ENCODE measurements around the gene NOL9.

Gene NOL9

DNA sequence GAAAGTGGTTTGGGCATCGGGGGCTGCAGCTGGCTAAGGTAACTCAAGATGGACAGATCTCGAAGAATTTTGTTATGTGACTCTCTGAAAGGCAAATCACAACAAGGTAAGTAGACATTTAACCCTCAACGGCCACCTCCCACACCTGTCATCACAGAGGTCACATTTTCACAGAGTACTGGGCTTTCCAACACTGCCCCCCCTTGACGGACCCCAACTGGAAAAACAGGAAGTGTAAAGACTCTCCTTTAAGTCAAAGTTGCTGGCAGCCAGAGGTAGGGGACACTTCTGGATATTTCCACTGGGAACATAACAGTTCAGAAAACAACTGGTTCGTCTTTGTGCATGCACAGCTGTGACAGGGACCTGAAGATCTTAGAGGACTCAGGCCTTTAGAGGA lies 22.3 kb downstream of the NOL9 start:
- H3K36me3 Mint-ChIP-seq (ENCODE audit: low read depth) = peaks cover 38% of the 10 kb centered on the region
- no peak overlapping the region for H3K27ac Mint-ChIP-seq
- no peaks in the 10 kb centered on the region for H3K4me1 Mint-ChIP-seq
- no peak overlapping the region for H3K4me3 Mint-ChIP-seq
- no peaks in the 10 kb centered on the region for H3K27me3 Mint-ChIP-seq
- H3K9me3 Mint-ChIP-seq = no peaks in the 10 kb centered on the region
- no peak for DNase-seq
- no peak for ATAC-seq

GRCh38 chr1:6530504-6531160 lies 23.7 kb downstream of the NOL9 start:
- H3K9me3 Mint-ChIP-seq = no peaks in the 10 kb centered on the region
- no peak overlapping the region for H3K27ac Mint-ChIP-seq
- peaks cover 40% of the 10 kb centered on the region for H3K36me3 Mint-ChIP-seq (ENCODE audit: low read depth)
- no peaks in the 10 kb centered on the region for H3K4me1 Mint-ChIP-seq
- no peak for DNase-seq
- no peak overlapping the region for H3K4me3 Mint-ChIP-seq
- no peak for ATAC-seq
- H3K27me3 Mint-ChIP-seq = no peaks in the 10 kb centered on the region

GRCh38 chr1:6528492-6528891 lies 25.8 kb downstream of the NOL9 start:
- no peak for ATAC-seq
- Mint-ChIP-seq H3K4me3 (no peak overlapping the region), H3K4me1 (no peaks in the 10 kb centered on the region), H3K27ac (no peak overlapping the region), H3K36me3 (ENCODE audit: low read depth) (peaks cover 44% of the 10 kb centered on the region), H3K9me3 (no peaks in the 10 kb centered on the region), H3K27me3 (no peaks in the 10 kb centered on the region)
- DNase-seq = no peak

DNA sequence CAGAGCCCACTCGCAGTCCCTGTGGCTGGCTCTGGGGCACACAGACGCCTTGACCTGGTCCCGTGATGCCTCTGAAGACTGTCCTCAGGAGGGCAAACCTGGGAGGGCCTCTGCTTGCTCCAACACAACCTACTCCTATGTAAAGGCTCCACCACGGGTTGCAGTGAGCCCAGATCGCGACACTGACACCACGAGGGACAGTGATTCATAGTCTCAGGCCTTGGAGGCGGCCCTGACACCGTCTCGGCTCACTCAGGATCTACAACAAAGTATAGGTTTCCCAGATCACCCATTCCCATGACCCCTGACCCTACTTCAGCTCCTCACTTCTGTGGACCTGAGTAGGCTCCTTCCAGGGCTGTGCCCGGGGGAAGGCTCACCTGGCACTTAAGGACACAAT lies 28.0 kb downstream of the NOL9 start:
- DNase-seq = no peak
- Mint-ChIP-seq H3K27me3 (no peaks in the 10 kb centered on the region), H3K27ac (no peak overlapping the region), H3K4me3 (no peak overlapping the region), H3K4me1 (no peaks in the 10 kb centered on the region), H3K36me3 (ENCODE audit: low read depth) (peaks cover 33% of the 10 kb centered on the region), H3K9me3 (no peaks in the 10 kb centered on the region)
- ATAC-seq = no peak

DNA sequence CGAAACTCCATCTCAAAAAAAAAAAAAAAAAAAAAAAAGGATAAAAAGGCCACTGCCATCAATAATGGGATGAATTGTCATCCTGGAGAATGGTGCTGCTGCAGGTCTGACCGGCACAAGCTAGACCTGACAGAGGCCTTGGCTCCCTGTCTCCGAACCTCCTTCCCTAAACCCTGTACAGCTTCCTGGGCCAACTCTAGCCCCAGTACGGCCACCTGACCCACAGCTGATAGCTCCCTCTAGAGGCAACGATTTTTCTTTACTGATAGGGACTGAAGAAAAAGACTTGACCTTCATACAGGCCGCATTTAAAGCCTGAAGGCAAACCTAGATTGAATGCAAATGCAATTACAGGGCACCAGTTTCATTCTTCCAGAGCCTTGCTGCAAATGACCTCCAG lies 30.7 kb downstream of the NOL9 start:
- peaks cover 24% of the 10 kb centered on the region for H3K36me3 Mint-ChIP-seq (ENCODE audit: low read depth)
- H3K4me1 Mint-ChIP-seq = no peaks in the 10 kb centered on the region
- H3K27ac Mint-ChIP-seq = no peak overlapping the region
- ATAC-seq = no peak
- H3K9me3 Mint-ChIP-seq = no peaks in the 10 kb centered on the region
- H3K27me3 Mint-ChIP-seq = no peaks in the 10 kb centered on the region
- no peak for DNase-seq
- H3K4me3 Mint-ChIP-seq = no peak overlapping the region

- Mint-ChIP-seq H3K4me3 (no peak overlapping the region), H3K27ac (no peak overlapping the region), H3K4me1 (no peaks in the 10 kb centered on the region), H3K27me3 (no peaks in the 10 kb centered on the region), H3K9me3 (no peaks in the 10 kb centered on the region), H3K36me3 (ENCODE audit: low read depth) (peaks cover 13% of the 10 kb centered on the region)
- DNase-seq (no peak), ATAC-seq (no peak)
These were observed 32.8 kb downstream of the NOL9 start for GRCh38 chr1:6521536-6521935.

- Mint-ChIP-seq H3K27me3 (no peaks in the 10 kb centered on the region), H3K9me3 (no peaks in the 10 kb centered on the region), H3K27ac (no peak overlapping the region), H3K4me3 (no peak overlapping the region), H3K4me1 (no peaks in the 10 kb centered on the region), H3K36me3 (ENCODE audit: low read depth) (peaks cover 10% of the 10 kb centered on the region)
- no peak for ATAC-seq
- no peak for DNase-seq
These were observed 34.2 kb downstream of the NOL9 start for GRCh38 chr1:6519935-6520671.

- Mint-ChIP-seq H3K27me3 (no peaks in the 10 kb centered on the region), H3K4me1 (no peaks in the 10 kb centered on the region), H3K4me3 (no peak overlapping the region), H3K27ac (no peak overlapping the region), H3K36me3 (ENCODE audit: low read depth) (peaks cover 9% of the 10 kb centered on the region), H3K9me3 (no peaks in the 10 kb centered on the region)
- DNase-seq (no peak), ATAC-seq (no peak)
These were observed 34.8 kb downstream of the NOL9 start for GRCh38 chr1:6519491-6519934.

GRCh38 chr1:6517435-6517851 lies 36.9 kb downstream of the NOL9 start:
- Mint-ChIP-seq H3K9me3 (no peaks in the 10 kb centered on the region), H3K4me3 (no peak overlapping the region), H3K27ac (no peak overlapping the region), H3K27me3 (no peaks in the 10 kb centered on the region), H3K36me3 (ENCODE audit: low read depth) (no peaks in the 10 kb centered on the region), H3K4me1 (no peaks in the 10 kb centered on the region)
- DNase-seq (no peak), ATAC-seq (no peak)

- Mint-ChIP-seq H3K9me3 (no peaks in the 10 kb centered on the region), H3K4me1 (no peaks in the 10 kb centered on the region), H3K4me3 (no peak overlapping the region), H3K27me3 (no peaks in the 10 kb centered on the region), H3K36me3 (ENCODE audit: low read depth) (no peaks in the 10 kb centered on the region), H3K27ac (no peak overlapping the region)
- no peak for DNase-seq
- ATAC-seq = no peak
These were observed 38.5 kb downstream of the NOL9 start for GRCh38 chr1:6515771-6516170.

DNA sequence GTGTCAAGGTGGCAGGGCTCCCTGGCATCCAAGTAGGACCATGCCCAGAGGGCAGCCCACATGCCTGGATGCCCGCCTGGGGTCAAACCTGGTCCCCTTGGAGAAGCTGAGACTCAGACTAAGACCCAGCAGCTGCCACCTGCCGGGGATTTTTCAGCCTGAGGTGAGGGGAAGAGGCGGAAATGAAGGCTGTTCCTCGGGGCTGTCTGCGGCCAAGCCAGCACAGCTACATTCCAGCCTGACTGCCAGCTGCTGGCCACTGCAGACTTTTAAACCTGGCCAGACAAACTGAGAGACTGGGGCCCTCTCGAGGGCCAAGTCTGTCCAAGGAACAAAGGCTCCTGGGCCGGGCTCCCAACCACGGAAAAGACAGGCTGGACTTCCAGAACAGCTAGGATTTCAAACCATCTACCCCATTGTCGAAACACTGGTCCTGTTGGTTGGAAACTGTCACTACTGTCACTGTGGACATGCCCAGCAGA lies 41.0 kb downstream of the NOL9 start:
- no peak for DNase-seq
- ATAC-seq = no peak
- Mint-ChIP-seq H3K36me3 (ENCODE audit: low read depth) (no peaks in the 10 kb centered on the region), H3K27ac (no peak overlapping the region), H3K4me3 (no peak overlapping the region), H3K4me1 (no peaks in the 10 kb centered on the region), H3K27me3 (no peaks in the 10 kb centered on the region), H3K9me3 (no peaks in the 10 kb centered on the region)

- Mint-ChIP-seq H3K4me1 (no peaks in the 10 kb centered on the region), H3K9me3 (no peaks in the 10 kb centered on the region), H3K4me3 (no peak overlapping the region), H3K36me3 (ENCODE audit: low read depth) (no peaks in the 10 kb centered on the region), H3K27ac (no peak overlapping the region), H3K27me3 (no peaks in the 10 kb centered on the region)
- ATAC-seq = no peak
- DNase-seq = no peak
These were observed 41.4 kb downstream of the NOL9 start for GRCh38 chr1:6512908-6513280.

GRCh38 chr1:6512245-6512907 lies 41.9 kb downstream of the NOL9 start:
- no peaks in the 10 kb centered on the region for H3K27me3 Mint-ChIP-seq
- H3K36me3 Mint-ChIP-seq (ENCODE audit: low read depth) = no peaks in the 10 kb centered on the region
- no peak for ATAC-seq

GRCh38 chr1:6511561-6512244 lies 42.6 kb downstream of the NOL9 start:
- Mint-ChIP-seq H3K27me3 (no peaks in the 10 kb centered on the region), H3K4me3 (no peak overlapping the region), H3K9me3 (no peaks in the 10 kb centered on the region), H3K27ac (no peak overlapping the region), H3K4me1 (no peaks in the 10 kb centered on the region), H3K36me3 (ENCODE audit: low read depth) (no peaks in the 10 kb centered on the region)
- ATAC-seq (no peak), DNase-seq (no peak)

More at GRCh38 chr1:6512245-6512907, 41.9 kb downstream of the NOL9 start:
- H3K9me3 Mint-ChIP-seq = no peaks in the 10 kb centered on the region
- H3K4me1 Mint-ChIP-seq = no peaks in the 10 kb centered on the region
- no peak overlapping the region for H3K27ac Mint-ChIP-seq
- no peak for DNase-seq
- no peak overlapping the region for H3K4me3 Mint-ChIP-seq
